Activated CD8-positive, alpha-beta memory T cell treated with anti-CD3 and anti-CD28 coated beads, Interleukin-2, amount 50 U/mL, for 1 hour (primary cell): Measurements from ENCODE around the gene PLCE1.
"Not testable (repeated sequence)": the region's sequence is repeated elsewhere in the genome, so short reads cannot be mapped to it uniquely, and the experiment has no call there.

ENCODE experiments used
- DNase-seq: peaks from one replicate; pipeline ENCODE4 v3.0.0-alpha.2; 2020; ENCODE audit errors: extremely low read depth

The PLCE1 gene

DNA sequence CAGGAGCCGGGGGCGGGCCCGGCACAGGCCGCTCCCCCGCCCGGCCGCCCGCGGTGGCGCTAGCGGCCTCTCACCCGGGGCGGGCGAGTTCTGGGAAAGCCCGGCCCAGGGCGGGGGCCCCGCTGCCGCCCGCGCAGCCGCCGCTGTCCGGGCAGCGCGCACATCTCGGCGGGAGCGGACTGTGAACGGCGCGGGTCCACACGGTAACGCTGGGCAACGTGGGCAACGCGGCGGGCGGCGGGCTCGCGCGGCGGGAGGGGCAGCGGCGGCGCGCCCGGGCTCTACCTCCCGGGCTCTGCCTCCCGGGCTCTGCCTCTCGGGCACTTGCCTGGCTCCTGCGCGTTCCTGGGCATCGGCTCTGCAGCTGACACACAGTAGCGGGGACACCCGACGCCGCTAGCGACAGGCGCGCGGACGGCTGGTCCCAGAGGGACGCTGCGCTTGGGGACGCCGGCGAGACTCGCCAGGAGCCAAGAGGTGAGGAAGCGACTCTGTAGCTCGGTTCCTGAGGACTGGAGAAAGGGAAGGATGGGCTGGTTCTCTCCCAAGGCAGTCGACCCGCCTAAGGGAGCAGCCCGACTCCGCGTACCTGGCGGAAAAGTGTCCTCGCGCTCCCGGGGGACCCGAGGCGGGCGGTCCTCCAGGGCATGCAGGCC is at the start of gene PLCE1:
Gene PLCE1, plus strand, starts transcription at position 150 of the 656 bp plus-strand sequence. CDS start 37,116 bp downstream, outside the sequence.
- DNase-seq: no peak

DNA sequence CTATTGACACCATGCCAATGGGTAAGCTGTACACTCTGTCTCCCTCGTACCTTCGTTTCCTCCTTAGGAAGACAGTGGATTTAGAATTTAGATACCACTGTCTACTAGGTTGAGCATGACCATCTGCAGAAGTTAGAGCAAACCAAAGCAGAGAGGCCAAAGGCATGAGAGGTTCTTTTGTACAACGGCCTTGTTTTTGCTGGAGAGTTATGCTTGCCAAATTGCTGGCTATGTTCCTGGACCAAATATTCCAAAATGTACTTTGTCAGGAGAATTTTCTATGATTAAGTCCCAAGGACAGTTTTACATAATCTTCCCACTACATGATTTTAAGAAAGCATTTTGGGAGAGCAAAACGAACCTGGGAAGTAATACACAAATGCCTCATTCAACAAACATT is 47.9 kb upstream of the PLCE1 start:
- DNase-seq: no peak

GRCh38 chr10:93947055-93947454 is 46.7 kb upstream of the PLCE1 start:
- DNase-seq: no peak

GRCh38 chr10:93947524-93947923 is 46.2 kb upstream of the PLCE1 start:
- no peak for DNase-seq

DNA sequence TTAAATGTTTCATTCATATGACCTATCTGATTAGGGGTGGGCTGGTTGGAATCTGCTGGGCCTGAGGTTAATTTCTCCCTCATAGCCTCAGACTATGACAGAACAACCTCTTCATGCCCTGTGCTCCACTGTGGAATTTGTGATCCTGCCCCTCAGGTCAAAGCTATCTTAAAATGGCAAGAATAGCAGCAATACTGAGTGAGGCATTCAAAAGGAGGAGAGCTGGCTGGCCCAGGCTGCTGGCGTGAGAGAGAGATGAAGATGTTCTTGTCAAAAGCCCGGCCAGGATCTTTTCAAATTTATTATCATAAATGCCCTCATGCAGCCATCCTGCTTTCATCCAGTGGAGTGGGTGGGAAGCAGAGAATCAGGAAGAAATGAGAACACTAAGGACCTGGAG is 41.8 kb upstream of the PLCE1 start:
- DNase-seq: no peak

- DNase-seq: no peak
These were observed 39.4 kb upstream of the PLCE1 start for GRCh38 chr10:93954299-93954698.

- DNase-seq: no peak
These were observed 38.9 kb upstream of the PLCE1 start for GRCh38 chr10:93954726-93955363.

DNA sequence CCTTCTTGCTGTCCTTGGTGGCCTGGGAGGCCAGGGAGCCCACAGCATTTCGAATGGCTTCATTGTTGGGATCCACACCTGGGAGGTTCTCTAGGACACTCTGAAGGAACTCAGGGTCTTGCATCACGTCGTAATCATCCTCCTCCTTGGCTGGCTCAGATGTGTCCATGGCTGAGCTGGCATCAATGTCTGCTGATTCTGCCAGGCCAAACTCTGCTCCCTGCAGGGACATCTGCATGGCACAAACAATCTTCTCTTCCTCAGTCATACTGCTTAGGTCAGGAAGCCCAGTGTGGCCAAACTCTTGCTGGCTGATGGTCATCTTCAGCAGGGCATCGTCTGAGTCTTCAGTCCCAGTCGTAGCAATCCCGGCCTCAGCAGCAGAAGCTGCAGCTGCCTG is 34.9 kb upstream of the PLCE1 start:
- no peak for DNase-seq

- DNase-seq: not testable (repeated sequence)
These were observed 32.7 kb upstream of the PLCE1 start for GRCh38 chr10:93960988-93961387.

GRCh38 chr10:93962973-93963372 is 30.8 kb upstream of the PLCE1 start:
- DNase-seq: no peak

DNA sequence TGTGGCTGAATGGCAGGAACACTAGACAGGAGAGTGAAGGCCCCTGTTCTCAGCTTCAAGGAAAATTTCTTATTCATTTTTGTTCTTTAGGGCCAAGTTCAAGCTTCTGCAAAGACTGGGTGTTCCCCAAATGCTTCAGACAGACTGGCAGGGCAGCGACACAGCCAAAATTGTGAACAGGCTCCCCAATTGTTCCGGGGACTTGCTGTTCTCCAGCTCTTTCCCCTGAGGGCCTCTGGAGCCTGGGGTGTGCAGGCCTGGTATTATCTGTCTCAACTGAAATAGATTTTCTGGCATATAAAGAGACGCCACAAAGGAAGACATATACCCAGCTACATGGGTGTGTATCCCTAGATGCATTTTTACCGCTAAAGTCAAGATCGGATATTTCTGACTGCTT is 30.3 kb upstream of the PLCE1 start:
- no peak for DNase-seq

- no peak for DNase-seq
These were observed 27.8 kb upstream of the PLCE1 start for GRCh38 chr10:93965911-93966310.

DNA sequence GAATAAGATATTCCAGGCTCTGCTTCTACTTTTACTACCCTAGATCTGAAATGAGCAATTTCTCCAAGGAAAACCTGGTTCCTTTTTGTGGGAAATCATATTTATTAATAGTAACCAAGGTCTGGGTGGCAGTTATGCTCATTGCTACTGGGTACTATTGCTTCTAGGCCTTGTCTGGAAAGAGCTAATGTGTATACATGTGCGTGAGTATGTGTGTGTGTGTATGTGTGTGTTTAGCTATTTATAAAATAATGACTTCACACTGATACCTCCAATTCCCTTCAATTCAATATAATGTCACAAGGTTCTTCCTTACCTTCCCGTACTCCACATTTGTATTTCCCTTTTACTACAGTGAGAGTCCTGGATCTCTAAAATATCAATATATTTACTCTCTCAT is 26.0 kb upstream of the PLCE1 start:
- DNase-seq: no peak

DNA sequence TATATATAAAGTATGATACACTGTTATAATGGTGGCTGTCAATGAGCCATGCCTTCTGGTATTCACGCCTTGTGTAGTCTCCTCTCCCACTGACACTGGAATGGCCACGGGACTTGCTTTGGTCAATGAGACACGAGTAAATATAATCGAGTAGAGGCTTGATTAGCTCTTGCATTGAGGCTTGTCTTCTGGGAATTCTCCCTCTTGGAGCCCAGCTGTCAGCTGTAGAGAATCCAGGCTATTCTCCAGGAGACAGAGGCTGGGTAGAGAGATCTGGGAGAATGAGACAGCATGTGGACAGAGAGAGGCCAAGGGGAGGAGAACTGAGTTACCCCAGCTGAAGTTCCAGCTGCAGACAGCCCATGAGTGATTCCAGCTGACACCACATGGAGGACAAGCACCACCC is 25.2 kb upstream of the PLCE1 start:
- DNase-seq: no peak

- not testable (repeated sequence) for DNase-seq
These were observed 23.2 kb upstream of the PLCE1 start for GRCh38 chr10:93970433-93971010.

GRCh38 chr10:93973748-93974445 is 19.8 kb upstream of the PLCE1 start:
- DNase-seq: no peak

GRCh38 chr10:93977442-93977841 is 16.3 kb upstream of the PLCE1 start:
- DNase-seq: no peak

DNA sequence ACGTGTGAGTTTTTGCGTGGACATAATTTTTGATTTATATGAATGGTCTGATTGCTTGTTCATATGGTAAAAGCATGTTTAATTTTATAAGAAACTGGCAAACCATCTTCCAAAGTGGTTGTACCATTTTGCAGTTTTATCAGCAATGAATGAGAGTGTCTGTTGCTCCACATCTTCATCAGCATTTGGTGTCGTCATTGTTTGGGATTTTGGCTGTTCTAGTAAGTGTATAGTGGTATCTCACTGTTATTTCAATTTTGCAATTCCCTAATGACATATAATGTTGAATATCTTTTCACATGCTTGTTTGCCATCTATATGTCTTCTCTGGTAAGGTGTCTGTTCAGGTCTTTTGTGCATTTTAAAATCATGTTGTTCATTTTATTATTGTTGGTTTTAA is 13.2 kb upstream of the PLCE1 start:
- DNase-seq: no peak

GRCh38 chr10:93991114-93991513 is 2.6 kb upstream of the PLCE1 start:
- no peak for DNase-seq

DNA sequence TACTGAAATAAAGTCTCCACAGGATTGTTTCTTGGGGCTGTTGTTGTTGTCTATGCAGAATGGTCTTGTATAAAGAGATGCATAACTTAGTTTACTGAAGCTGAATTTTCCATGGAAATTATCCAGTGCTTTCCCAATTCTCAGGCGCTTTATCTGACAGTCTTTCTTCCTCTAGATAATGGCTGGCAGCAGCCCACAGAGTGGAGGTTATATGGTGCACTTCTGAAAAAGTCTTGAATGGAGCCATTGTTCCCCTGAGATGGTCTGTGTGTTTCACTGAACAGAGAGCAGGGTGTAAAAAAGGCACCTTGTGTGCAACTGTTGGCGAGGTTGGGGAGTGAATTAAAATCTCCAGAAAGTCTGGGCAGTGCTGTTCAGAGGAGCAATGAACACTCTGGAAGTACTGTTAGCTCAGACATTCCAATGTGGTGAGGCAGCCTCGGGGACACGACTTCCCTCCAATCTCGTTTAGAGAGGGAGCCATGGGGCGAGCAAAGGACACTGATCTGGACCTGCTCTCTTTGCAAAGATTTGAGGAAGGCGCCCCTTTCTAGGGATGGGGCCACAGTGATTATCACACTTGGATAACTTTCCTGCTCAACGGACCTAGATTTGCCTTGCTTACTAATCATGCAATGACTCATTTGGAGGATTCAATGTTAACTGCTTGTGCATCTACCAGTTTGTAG is 2.0 kb upstream of the PLCE1 start:
- DNase-seq: no peak

DNA sequence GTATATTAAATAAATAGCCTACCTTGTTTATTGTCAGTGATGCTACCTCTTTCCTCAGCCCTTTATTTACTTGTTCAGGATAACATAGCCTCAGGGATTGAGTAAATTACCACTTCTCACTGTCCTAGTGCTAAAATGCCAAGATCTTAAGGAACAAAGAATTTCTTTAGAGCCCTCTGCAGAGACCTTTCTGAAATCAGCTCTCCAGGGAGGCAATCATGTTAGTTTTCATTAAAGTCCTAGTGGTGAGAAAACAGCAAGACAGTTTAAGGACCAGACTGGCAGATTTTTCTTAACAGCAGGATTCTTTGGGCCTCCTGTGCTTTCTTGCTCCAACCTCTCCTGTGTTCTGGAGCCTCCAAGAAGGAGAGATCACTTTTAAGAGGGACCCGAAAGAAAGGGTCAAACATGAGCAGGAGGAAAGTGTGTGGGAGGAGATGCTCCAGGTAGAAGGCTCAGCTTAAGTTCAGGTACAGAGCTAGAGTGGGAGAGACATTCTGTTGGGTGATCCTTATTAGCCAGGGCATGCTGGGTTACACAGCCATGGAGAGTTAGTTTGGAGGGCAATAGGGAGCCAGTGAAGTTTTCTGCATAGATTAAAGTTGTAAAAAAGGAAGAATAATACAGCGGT is 1.2 kb upstream of the PLCE1 start:
- no peak for DNase-seq

DNA sequence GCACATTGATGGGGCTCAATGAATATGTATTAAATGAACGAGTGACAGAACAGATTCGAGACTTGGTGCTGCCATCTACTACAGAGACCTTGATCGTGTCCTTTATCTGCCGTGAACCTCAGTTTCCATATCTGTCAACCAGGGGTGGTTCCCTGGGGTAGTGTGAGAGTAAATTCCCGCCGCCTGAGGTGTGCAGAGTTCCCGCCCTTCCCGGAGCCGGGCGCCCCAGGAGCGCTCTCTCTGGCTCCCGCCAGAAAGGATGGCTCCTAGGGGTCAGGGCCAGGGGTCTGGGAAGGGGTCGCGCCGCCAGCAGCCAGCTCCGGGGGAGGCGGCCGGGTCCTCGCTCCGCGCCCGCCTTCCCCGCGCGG is 333 bp upstream of the PLCE1 start:
- DNase-seq: no peak
